Astrocyte of the hippocampus (primary cell): ENCODE results near the gene PLCH1.

Source experiments
- DNase-seq: peaks from one replicate; pipeline ENCODE4 v3.0.0; 2011; ENCODE audit warnings: low read depth, low spot score

Gene PLCH1

GRCh38 chr3:155549087-155549486, 195.8 kb downstream of the PLCH1 start:
- peak; percentile 4 for DNase-seq

- DNase-seq, result peak; percentile 63
These were observed 196.7 kb downstream of the PLCH1 start for GRCh38 chr3:155548195-155548594.

- no peak for DNase-seq
These were observed 209.8 kb downstream of the PLCH1 start for GRCh38 chr3:155535098-155535497.

GRCh38 chr3:155528579-155528978, 216.3 kb downstream of the PLCH1 start:
- no peak for DNase-seq

- no peak for DNase-seq
These were observed 219.5 kb downstream of the PLCH1 start for GRCh38 chr3:155525324-155525833.

GRCh38 chr3:155520463-155520862, 224.4 kb downstream of the PLCH1 start:
- no peak for DNase-seq

GRCh38 chr3:155519078-155519477, 225.8 kb downstream of the PLCH1 start:
- DNase-seq, result no peak

GRCh38 chr3:155517903-155518302, 227.0 kb downstream of the PLCH1 start:
- no peak for DNase-seq

- DNase-seq, result no peak
These were observed 228.4 kb downstream of the PLCH1 start for GRCh38 chr3:155516439-155516838.

- no peak for DNase-seq
These were observed 232.0 kb downstream of the PLCH1 start for GRCh38 chr3:155512867-155513261.

- DNase-seq, result no peak
These were observed 232.6 kb downstream of the PLCH1 start for GRCh38 chr3:155512175-155512866.

- DNase-seq, result no peak
These were observed 240.2 kb downstream of the PLCH1 start for GRCh38 chr3:155504682-155505081.

- no peak for DNase-seq
These were observed 242.2 kb downstream of the PLCH1 start for GRCh38 chr3:155502630-155503029.

GRCh38 chr3:155500194-155500818, 244.6 kb downstream of the PLCH1 start:
- no peak for DNase-seq

- peak; percentile 84 for DNase-seq
These were observed 246.8 kb downstream of the PLCH1 start for GRCh38 chr3:155497930-155498647.

- DNase-seq, result no peak
These were observed 248.7 kb downstream of the PLCH1 start for GRCh38 chr3:155496206-155496605.

- peak; percentile 11 for DNase-seq
These were observed 249.5 kb downstream of the PLCH1 start for GRCh38 chr3:155495387-155495786.

- DNase-seq, result no peak
These were observed 250.5 kb downstream of the PLCH1 start for GRCh38 chr3:155494332-155494731.

- peak; percentile 29 for DNase-seq
These were observed 252.0 kb downstream of the PLCH1 start for GRCh38 chr3:155492841-155493240.

GRCh38 chr3:155491696-155492095, 253.2 kb downstream of the PLCH1 start:
- no peak for DNase-seq

GRCh38 chr3:155488671-155489070, 256.2 kb downstream of the PLCH1 start:
- no peak for DNase-seq

GRCh38 chr3:155485897-155486296, 259.0 kb downstream of the PLCH1 start:
- DNase-seq, result no peak

- no peak for DNase-seq
These were observed 263.3 kb downstream of the PLCH1 start for GRCh38 chr3:155481591-155481990.
